GM19240 (cell line): Measurements from ENCODE around the gene SCN2A.

ENCODE experiments used
- DNase-seq: peaks from one replicate; pipeline ENCODE4 v3.0.0; 2011; ENCODE audit warnings: low spot score; ENCODE audit not compliant: insufficient read length

The SCN2A gene

DNA sequence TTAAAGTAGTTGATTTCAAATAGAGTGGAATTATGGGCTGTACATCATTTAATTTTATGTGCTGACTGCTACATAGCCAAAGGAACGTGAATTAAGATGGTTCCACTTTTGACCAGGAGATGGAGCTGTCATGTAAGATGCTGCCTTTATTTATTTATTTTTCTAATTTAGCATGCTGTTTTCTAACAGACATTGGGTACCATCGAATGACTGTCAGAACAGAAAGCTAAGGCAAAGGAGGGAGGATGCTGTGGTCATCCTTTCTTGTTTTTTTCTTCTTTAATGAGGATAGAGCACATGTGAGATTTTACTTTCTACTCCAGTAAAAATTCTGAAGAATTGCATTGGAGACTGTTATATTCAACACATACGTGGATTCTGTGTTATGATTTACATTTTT is at the start of gene SCN2A:
Gene SCN2A, plus strand, starts transcription at position 185 of the 400 bp plus-strand sequence. CDS start 56,410 bp downstream, outside the sequence.
- no peak for DNase-seq

DNA sequence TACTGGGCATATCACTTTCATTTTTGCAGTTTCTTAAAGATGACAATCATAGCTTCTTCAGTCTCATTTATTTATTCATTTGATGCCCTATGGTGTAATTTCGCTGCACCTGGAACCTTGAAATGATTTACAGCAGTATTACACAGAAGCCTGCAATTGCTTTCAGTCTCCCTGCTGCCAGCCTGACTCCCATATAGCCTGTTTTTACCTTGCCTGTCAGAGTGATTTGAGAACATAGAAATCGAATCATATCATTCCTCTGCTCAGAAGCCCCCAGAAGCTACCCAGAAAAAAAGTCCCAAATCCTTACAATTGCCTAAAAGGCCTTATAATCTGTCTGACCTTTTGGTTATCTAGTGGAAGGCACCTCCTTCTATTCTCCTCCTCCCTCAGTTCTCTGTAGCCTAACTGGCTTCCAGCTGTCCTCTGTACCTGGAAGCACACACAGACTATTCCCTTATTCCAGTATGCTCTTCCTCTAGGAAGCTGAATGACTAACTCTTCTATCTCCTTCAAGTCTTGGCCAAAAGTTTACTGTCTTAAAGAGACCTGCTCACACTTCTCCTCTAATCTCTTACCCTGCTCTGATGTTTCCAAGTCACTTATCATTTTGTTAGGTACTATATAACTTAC is 48.0 kb upstream of the SCN2A start:
- no peak for DNase-seq

DNA sequence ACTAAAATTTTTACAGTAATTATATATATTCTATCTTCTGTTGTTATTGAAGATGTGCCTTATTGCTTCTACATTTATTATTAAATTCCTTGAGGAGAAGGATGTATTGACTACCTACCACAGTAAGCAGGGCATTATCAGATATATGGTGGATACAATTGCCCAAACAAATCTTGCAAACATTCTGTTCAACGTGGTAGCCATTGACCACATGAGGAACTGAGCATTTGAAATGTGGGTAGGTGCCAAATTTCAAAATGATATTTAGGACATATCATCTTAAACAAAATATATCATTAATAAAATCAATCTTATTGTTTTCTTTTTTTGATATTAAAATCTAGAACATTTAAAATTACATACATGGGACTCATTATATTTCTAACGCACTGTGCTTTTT is 46.5 kb upstream of the SCN2A start:
- no peak for DNase-seq

DNA sequence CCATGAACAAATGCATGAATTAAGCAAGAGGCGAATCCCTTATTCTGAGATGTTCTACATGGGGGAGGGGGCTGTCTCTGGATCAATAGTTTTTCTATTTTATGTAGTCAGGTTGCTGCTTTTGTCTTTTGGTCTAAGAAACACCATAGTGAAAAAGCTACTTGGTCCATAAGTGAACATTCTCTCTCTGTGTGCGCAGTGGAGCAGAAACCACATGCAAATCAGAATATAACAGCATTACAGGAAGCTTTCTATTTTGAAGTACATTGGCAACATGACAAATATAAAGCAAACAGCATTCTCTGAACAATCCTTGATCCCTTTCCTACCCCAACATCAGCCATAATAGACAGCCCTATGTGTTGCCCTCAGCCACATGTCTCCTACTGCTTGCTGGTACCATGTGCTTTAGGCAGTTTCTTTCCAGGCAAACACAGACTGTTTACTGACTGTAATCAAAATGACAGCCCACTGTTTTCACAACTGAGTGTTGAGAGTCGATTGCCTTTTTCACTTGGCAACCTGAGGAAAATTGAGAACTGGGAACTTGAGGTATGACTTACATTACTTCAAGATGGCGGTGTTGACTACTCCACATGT is 45.9 kb upstream of the SCN2A start:
- DNase-seq: no peak

DNA sequence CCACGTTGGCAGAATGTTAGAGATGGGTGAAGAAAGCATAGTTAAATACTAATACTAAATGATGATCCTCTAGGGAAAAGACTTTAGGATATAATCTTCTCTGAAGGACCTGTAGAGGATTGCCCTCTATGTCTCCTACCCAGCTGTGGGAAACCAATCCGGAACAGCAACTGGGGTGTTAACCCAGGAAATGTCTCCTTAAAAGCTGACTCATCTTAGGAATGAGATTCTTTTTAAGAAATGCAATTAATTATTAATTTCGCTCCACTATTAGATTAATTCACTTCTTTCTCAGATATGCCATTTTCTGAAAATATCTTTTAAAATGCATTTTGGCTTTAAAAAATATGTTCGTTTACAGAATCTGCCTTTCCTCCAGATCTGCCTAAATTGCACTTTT is 42.8 kb upstream of the SCN2A start:
- DNase-seq: no peak

DNA sequence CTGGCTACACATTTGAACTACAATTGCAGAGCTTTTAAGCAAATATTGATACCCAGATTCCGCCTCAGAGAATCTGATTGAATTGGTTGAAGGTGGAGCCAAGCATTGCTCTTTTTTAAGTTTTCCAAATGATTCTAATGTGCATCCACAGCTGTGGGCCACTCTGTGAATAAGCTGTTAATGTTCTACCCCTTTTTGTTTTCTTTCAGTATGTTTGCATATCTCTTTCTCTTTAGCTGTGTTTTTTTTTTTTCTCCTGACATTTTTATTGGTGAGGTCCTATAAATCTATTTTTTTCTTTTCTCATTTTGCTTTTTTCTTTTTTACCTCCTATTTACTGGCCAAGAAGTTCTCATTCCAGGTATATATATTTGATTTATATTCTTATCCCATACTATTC is 41.9 kb upstream of the SCN2A start:
- no peak for DNase-seq

DNA sequence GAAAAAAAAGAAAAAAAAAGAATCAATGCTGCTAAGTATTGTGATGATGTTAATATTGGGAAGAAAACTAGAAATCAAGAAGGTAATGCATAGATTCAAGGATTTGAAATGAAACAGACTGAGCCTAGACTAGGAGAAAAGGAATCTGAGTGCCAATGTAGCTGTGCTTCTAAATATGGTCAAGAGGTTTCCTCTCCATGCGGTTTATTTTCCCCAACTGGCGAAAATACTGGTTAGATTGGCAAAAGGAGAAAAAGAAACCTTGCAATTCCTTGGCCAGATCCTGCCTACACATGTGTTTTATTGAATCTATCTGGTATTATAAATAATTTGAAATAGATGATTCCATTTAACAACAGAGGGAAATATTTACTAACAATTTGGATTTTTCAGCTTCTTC is 41.0 kb upstream of the SCN2A start:
- DNase-seq: no peak

DNA sequence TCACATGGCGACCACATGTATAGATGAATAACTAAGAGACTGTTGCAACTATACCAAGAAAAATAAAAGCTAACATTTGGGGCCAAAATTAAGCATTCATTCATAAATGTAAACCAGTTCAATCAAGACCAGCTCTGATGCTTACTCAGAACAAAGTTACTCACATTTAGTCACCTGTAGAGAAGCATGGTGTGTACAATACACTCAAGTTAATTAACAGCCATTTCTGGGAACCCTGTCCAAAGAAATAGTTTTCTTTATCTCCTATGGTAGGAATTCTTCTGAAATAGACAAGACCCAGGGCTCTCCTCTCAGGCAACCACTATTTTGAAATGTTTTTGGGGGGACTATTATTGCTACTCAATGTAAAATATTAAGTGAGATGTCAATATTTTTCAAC is 37.0 kb upstream of the SCN2A start:
- DNase-seq: no peak

DNA sequence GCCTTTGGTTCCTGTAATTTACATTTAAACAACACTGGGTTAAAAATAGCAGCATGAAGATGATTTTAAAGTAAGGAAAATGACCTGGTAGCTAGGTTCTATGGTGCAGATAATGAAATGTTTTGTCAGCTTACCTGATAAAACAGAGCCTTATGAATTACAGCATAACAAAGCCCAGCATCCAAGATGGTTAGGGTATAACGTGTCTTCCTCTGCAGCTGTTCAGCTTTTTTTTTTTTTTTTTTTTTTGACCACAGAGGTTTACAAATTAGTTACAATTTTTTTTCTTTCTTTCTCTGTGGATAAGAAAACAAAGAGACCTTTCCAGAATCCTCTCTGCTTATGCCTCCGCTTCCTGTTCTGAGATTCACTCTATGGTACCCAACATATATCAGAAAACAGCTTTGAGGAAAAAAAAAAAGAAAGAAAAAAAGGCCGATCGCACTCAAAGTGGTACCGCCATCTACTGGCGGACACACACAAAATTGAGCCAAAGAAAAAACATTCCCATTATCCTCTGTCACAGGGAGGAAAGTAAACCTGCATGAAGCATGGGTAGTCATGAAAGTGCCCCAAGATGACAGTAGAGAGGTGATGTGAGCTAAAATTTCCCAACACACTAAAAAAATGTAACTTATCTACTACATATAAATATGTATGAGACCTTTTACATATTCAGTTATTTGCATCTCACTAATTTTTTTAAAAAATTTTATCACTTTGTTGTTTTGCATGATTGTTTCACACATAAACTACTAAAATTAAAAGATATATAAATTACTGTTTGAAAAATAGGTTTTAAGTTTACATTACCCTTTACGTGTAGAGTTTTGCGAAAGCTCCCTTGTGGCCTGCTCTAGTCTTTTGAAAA is 35.3 kb upstream of the SCN2A start, which contains the start of gene SCN3A:
Gene SCN3A, minus strand, starts transcription at position 362 of the 871 bp plus-strand sequence. CDS start 27,656 bp downstream, outside the sequence.
- DNase-seq: no peak

DNA sequence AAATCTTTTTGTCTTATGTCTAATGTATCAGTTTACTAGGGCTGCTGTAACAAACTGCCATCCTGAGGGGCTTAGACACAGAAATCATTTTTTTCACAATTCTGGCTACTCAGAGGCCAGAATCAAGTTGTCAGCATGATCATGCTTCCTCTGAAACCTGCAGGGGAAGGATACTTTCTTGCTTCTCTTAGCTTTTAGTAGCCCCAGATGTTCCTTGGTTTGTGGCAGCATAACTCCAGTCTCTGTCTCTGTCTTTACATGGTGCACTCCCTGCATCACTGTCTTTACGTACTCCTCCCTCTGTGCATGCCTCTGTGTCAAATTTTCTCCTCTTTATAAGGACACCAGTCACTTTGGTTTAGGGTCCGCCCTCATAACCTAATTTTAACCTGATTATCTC is 33.3 kb upstream of the SCN2A start:
- DNase-seq: no peak

DNA sequence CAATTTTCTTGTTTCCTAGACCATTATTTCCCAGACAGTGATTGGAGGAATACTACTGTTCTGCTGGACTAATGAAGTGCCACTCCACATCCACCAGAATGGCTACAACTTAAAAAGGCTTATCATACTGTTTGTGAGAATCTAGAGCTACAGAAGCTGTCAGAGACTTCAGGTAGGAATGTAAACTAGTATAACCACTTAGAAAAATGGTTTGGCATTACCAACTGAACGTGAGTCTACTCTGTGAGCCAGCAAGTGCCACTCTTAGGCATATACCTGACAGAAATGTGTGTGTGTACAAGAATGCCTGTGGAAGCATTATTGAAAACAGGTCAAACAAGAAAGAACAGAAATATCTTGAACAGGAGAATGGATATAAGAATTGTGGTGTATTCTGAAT is 31.1 kb upstream of the SCN2A start:
- DNase-seq: no peak

DNA sequence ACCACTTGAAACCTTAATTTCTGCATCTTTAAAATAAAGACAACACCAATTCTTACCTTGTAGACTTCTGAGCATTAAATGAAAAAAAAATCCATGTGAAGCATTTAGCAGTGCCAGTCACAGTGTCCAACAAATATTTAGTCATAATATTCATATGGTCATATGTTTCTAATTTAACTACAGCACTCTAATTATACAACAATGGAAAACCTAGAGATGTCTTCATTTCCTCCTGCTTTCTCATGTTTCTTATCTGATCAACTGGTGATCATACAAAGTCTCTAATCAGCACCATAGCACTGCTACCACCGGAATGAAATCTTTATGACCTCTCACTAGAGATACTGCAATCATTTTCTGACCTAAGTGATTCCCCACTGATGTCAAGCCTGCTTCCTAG is 25.1 kb upstream of the SCN2A start:
- no peak for DNase-seq

DNA sequence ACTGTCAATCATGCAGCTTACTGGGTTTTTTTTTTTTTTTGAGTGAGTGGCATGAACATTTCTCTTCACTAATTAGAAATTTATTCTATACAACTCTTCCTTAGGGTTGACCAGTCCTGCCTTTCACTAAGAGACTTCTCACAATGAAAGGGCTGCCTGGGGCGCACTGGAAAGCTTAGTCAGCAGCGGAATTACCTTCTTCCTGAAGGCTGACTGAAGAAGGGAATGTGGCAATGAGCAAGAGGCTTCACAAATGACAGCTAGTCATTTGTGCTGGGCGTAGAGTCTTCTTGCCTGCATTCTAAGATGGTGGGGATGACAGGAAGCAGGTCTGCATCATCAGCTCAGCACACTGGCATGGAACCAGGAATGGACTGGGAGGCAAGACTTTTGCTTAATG is 19.7 kb upstream of the SCN2A start:
- DNase-seq: no peak

DNA sequence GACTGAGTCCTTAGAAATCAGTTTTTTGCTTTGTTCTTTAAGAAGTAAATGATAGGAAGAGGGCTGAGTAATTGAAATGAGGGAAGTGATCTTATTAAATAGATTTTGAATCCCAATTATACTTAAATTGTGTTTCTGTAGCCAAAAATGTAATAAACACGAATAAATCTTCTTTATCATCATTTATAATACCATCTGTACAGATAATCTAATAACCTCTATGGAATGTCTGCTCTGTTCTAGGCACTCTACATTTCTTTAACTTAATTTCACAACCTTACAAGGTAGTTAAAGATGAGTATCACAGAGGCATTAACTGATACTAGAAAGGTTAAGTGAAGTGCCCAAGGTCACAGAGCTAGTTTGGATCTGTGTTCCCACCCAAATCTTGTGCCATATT is 14.3 kb upstream of the SCN2A start:
- no peak for DNase-seq

DNA sequence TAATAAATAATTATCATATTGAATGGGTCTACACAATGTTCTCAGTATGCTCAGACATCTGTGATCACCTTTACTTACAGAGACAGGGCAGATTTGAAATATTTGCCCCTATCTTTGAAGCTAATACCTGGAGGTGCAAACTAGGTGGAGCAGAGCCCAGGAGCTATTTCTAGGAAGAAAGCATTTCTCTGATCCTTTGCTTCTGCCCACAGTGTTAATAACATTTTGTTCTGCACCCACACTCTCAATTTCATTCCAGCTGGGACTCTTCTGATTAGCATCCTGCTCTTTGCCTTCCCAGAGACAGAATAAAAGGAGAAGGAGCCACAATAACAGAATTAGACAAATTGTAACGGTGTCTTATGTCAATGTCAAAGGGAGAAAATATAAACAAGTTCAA is 11.6 kb upstream of the SCN2A start:
- DNase-seq: no peak

DNA sequence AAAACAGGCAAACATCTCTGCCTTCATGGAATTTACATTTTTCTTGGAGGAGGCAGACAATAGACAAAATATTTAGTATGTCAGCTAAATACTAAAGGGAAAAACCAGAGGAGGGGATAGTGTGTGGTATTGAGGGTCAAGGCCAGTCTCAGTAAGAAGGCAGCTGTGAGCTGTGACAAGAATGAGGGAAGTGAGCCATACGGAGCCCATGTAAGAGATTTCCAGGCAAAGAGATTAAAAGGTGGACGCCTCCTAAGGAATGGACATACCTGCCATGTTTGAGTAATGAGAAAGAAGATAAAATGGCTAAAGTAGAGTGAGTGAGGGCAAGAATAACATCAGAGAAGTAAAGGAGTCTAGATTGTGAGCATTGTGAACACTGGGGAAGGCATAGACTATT is 2.2 kb upstream of the SCN2A start:
- no peak for DNase-seq

DNA sequence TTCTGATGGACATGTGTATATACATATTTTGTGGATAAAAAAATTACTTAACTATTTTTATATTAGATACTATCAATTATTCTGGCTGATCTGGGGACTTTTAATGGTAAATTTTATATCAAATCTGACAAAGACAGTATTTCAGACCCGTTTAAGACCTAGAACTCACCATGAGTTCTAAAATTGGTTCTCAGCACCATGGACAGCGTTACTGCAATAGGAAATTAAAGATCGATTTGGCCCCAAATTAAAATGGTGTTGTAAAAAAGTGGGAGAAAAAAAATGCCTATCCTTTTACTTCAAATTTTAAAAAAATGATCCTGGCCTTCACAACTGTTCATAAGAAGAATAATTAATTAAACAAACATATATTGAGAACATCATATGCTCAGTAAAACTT is 919 bp upstream of the SCN2A start:
- DNase-seq: no peak

DNA sequence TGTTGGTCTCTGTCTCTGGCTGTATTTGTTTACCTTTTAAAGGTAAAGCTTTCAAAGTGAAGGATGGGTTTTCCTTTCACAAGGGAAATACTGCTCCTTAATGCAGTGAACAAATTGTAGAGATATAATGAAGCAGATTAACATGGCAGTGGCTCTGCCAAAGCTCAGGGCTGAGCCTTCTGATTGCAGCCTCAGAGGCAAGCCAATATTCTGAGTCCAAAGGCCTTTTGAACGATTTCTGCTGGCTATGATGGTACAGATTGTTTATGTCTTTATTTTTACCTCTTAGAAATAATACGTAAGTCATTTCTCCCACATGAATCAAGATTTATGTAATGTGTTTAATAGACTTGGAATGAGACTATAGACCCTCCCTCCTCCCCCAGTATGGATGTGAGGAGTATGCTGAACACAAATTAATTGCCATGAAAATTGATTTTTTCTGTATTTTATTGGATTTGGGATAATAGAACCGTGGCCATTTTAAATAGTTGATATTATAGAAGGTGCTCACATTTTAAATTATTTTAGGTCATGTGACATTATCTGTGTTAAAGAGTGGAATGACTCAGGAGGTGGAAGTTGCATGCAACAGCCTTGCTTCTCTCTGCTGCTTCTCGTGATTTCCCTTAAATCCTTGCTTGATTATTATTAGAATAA is 772 bp downstream of the SCN2A start:
- no peak for DNase-seq

DNA sequence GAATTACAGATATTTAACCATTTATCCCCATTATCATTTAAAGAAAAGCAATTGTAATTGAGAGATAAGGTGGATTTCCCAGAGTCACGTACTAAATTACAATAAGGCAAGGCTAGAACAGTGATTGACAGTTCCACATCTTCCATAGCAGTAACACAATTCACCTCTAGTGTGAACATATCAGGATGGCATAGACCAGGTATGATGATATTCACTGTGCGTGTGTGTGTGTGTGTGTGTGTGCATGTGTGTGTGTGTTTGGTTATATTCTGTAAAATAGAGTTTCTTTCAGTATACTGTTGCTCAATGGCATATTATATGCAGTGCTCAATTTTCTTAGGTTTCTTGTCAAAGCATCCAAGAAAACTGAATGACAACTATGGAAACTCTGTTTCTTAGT is 1.7 kb downstream of the SCN2A start:
- no peak for DNase-seq

DNA sequence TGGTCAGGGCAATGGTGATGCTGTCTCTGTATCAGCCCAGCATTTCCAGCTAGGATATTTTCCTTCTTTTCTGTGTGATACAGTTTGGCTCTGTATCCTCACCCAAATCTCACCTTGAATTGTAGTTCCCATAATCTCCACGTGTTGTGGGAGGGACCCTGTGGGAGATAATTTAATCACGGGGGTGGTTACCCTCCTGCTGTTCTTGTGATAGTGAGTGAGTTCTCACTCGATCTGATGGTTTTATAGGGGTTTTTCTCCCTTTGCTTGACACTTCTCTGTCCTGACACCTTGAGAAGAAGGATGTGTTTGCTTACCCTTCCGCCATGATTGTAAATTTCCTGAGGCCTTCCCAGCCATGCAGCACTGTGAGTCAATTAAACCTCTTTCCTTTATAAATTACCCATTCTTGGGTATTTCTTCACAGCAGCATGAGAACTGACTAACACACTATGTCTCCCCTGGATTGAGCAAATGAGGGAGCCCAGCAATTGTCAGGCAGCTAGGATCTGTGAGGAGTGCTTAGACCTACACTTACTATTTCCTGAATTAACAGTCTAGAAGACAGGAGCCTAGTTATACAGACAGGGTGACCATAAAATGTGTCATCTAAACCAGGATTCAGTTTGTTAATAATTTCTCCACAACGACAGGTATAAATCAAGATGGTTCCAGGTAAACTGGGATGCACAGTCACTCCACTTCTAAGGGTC is 6.0 kb downstream of the SCN2A start:
- no peak for DNase-seq

DNA sequence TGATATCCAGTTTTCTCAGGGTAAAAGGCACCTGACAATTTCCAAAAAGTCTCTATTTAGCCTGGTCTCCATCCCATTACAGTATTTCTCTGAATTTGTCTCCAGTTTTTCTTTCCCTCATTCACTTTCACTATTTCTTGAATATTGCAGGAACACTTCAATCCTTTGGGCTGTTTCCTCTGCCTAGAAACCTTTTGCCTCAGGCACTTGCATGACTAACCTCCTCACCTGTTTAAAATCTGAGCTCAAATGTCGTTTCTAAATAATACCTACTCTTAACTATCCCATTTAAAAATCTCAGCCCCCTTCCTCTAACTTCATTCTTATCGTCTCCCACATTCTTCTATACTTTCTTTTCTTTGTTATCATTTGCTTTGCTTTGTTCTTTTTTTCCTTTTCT is 9.0 kb downstream of the SCN2A start:
- no peak for DNase-seq
